Measurements from ENCODE around the gene LRRC3C.

The LRRC3C gene

DNA sequence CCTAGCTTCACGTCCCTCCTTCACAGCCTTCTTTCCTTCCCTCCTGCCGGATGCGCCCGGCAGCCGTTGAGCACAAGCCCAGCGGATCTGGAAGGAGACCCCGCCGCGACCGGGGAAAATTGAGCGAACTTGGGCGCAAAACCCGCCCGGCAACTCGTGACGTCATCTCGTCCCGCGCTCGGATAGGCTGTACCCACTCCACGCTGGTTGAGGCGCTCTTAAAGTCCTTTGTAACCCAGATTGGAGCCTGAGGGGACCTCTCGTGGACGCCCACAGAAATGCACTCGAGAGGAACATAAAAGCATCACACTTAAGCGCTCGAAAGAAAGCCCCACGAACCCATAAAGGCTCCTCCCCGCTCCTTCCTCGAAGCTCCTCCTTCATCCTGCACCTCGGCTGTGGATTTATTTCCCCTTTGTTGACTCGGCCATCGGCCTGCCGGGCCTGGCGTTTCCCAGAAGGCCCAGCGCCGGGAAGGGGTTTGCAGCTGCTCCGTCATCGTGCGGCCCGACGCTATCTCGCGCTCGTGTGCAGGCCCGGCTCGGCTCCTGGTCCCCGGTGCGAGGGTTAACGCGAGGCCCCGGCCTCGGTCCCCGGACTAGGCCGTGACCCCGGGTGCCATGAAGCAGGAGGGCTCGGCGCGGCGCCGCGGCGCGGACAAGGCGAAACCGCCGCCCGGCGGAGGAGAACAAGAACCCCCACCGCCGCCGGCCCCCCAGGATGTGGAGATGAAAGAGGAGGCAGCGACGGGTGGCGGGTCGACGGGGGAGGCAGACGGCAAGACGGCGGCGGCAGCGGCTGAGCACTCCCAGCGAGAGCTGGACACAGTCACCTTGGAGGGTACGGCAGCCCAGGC lies 53.0 kb downstream of the LRRC3C start, which contains the start of gene PSMD3:
TSS of gene PSMD3 (plus strand) at position 457 of the 856 bp plus-strand sequence. CDS start at position 621, 164 bp downstream.
- H3K27me3 ChIP-seq, result peaks cover 0 to 23% of the 10 kb centered on the region in 2 donors
- peaks cover 15 to 16% (median 16%) of the 10 kb centered on the region in 3 donors for H3K36me3 ChIP-seq
- peak; percentile 99 to 100 for DNase-seq
- peaks cover 0 to 30% (median 25%) of the 10 kb centered on the region in 4 donors for H3K4me1 ChIP-seq
- intact Hi-C loops (cut with DNase I; ENCODE audit: low total_unique reads), result no loop called here
- TF ChIP-seq, protein P1, sequence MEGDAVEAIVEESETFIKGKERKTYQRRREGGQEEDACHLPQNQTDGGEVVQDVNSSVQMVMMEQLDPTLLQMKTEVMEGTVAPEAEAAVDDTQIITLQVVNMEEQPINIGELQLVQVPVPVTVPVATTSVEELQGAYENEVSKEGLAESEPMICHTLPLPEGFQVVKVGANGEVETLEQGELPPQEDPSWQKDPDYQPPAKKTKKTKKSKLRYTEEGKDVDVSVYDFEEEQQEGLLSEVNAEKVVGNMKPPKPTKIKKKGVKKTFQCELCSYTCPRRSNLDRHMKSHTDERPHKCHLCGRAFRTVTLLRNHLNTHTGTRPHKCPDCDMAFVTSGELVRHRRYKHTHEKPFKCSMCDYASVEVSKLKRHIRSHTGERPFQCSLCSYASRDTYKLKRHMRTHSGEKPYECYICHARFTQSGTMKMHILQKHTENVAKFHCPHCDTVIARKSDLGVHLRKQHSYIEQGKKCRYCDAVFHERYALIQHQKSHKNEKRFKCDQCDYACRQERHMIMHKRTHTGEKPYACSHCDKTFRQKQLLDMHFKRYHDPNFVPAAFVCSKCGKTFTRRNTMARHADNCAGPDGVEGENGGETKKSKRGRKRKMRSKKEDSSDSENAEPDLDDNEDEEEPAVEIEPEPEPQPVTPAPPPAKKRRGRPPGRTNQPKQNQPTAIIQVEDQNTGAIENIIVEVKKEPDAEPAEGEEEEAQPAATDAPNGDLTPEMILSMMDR (IDR thresholded peaks at IDR 0.05), result peak; percentile 84 to 92
- H3K27ac ChIP-seq, result peak within 1 kb of the TSS; percentile 89 to 90
- peak within 1 kb of the TSS; percentile 82 to 97 for H3K4me3 ChIP-seq
- H3K9me3 ChIP-seq, result no peaks in the 10 kb centered on the region

DNA sequence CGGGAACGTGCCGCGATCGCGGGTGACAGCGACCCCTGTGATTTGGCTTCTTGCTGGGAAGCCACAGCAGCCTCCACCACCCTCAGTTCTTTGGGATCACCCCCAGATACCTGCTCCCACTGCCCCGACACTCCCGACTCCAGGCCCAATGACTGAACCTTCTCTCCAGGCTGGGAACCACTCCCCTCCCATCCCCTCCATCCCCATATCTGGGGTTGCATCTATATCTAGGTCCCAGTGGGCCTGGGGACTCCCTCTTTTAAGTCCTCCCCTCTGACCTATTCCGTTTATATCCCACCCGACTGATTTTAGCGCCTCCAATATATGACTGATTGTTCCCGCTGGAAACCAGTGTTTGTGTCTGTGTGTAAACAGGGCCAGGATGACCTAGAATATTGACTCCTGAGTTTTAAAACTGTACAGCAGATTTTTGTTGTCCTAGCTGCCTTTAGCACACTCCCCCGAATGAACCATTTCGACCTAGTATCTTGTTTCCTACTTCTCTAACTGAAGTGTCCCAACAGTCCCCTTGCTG lies 53.7 kb downstream of the LRRC3C start:
- Histone ChIP-seq H3K4me3 (peak overlapping the region; percentile 82 to 97), H3K27ac (peak overlapping the region; percentile 89 to 90), H3K9me3 (no peaks in the 10 kb centered on the region), H3K27me3 (peaks cover 0 to 23% of the 10 kb centered on the region in 2 donors), H3K36me3 (peaks cover 22 to 23% (median 22%) of the 10 kb centered on the region in 3 donors), H3K4me1 (peaks cover 0 to 30% (median 25%) of the 10 kb centered on the region in 4 donors)
- intact Hi-C loops (cut with DNase I; ENCODE audit: low total_unique reads), result no loop called here
- no peak for DNase-seq
- TF ChIP-seq, protein P1 (IDR thresholded peaks at IDR 0.05), result no peak

DNA sequence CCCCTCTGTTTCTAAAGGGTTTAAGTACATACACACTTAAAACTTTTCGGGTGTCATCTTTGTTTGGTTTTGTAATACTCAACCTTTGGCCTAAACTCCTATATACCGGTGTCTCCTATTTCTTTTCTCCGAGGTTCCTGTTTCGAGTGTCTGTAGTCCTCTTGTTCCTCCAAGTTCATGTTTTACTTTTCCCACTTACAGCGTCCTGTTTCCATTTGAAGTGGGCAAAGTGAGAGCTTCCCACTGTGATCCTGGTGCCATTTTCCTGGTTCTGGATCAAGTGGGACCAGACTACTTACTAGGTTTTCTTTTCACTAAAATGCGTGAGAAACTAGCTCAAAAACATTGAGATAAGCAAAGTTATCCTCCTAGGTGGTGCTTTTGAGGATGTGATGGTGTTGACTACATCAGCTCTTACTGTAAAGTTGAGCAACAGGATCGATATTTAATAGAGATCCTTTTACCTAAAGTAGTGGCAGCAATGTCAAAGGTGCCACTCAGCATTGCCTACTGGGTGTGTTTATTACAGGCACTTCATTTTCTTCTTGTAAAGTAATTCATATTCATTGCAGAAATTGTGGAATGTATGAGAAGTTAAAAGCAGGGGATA lies 54.3 kb downstream of the LRRC3C start:
- H3K4me3 ChIP-seq, result peak overlapping the region; percentile 82 to 97
- peaks cover 28 to 29% (median 28%) of the 10 kb centered on the region in 3 donors for H3K36me3 ChIP-seq
- peaks cover 0 to 30% (median 25%) of the 10 kb centered on the region in 4 donors for H3K4me1 ChIP-seq
- TF ChIP-seq, protein P1 (IDR thresholded peaks at IDR 0.05), result no peak
- no peak for DNase-seq
- intact Hi-C loops (cut with DNase I; ENCODE audit: low total_unique reads), result no loop called here
- no peaks in the 10 kb centered on the region for H3K9me3 ChIP-seq
- H3K27ac ChIP-seq, result peak overlapping the region in 1 of 2 donors; percentile 89
- peaks cover 0 to 18% of the 10 kb centered on the region in 2 donors for H3K27me3 ChIP-seq

DNA sequence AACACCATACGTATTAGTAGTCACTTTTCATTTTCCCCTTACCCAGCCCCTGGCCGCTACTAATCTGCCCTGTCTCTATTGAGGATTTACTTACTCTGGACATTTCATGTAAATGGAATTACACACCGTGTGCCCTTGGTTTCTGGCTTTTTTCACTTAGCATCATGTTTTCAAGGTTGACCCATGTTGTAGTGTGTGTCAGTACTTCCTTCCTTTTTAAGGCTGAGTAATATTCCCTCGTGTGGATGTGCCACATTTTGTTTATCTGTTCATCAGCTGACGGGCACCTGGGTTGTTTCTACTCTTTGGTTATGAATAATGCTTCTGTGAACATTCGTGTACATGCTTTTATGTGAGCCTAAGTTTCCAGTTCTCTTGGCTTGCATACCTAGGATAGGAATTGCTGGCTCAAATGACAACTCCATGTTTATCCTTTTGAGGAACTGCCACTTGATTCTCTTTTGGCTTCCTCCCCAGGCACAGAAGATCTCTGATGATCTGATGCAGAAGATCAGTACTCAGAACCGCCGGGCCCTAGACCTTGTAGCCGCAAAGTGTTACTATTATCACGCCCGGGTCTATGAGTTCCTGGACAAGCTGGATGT lies 60.8 kb downstream of the LRRC3C start:
- Histone ChIP-seq H3K27me3 (no peaks in the 10 kb centered on the region), H3K36me3 (peaks cover 92 to 93% (median 92%) of the 10 kb centered on the region in 3 donors), H3K4me1 (no peaks in the 10 kb centered on the region), H3K27ac (no peak overlapping the region), H3K4me3 (no peak overlapping the region), H3K9me3 (no peaks in the 10 kb centered on the region)
- TF ChIP-seq, protein P1 (IDR thresholded peaks at IDR 0.05), result no peak
- no peak for DNase-seq
- intact Hi-C loops (cut with DNase I; ENCODE audit: low total_unique reads), result no loop called here

DNA sequence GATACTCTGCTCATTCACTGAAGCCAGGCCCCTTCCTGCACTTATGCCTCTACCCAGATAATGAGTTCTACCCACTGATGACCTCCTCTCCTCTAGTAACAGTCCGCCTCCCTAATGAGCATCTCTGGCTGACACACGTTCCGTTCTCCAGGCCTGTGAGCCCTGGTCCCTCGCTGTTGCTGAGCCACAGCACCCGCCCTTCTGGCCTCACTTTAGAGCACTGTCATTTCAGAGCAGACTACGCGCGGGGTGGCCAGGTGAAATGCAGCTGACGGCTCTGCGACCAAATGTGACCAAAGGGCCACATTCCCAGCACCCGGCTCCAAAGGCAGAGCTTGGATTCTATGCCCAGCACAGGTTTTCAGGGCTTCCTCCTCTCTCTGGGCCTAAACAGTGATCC lies 66.9 kb downstream of the LRRC3C start:
- no peak overlapping the region for H3K27ac ChIP-seq
- intact Hi-C loops (cut with DNase I; ENCODE audit: low total_unique reads), result no loop called here
- no peak overlapping the region for H3K4me3 ChIP-seq
- no peaks in the 10 kb centered on the region for H3K9me3 ChIP-seq
- DNase-seq, result no peak
- TF ChIP-seq, protein P1 (IDR thresholded peaks at IDR 0.05), result no peak
- H3K27me3 ChIP-seq, result no peaks in the 10 kb centered on the region
- peaks cover 84 to 96% (median 85%) of the 10 kb centered on the region in 3 donors for H3K36me3 ChIP-seq
- H3K4me1 ChIP-seq, result no peaks in the 10 kb centered on the region
